ENCODE measurements around the gene RETNLB. TPM values are rescaled to one million over a fixed set of nuclear protein-coding genes. Genes with fewer than 3 reads are reported as not detected.

The RETNLB gene
- total RNA-seq: not detected

- DNase-seq: no peak
- H3K27me3 Mint-ChIP-seq: no peaks in the 10 kb centered on the region
- H3K27ac Mint-ChIP-seq: no peak within 1 kb of the TSS
- CTCF ChIA-PET: no interaction called here
- H3K4me3 Mint-ChIP-seq: no peak within 1 kb of the TSS
- ATAC-seq: no peak
- peaks cover 11% of the 10 kb centered on the region for H3K4me1 Mint-ChIP-seq
- H3K9me3 Mint-ChIP-seq (ENCODE audit: low read depth): peaks cover 2% of the 10 kb centered on the region
- H3K36me3 Mint-ChIP-seq: peaks cover 1% of the 10 kb centered on the region
Measured at GRCh38 chr3:108757404-108757982, at the start of gene RETNLB. Gene RETNLB (minus strand): TSS chr3:108757410. CDS start chr3:108757185, 225 bp downstream.

- Mint-ChIP-seq H3K36me3 (peaks cover 27% of the 10 kb centered on the region), H3K9me3 (ENCODE audit: low read depth) (peaks cover 7% of the 10 kb centered on the region), H3K4me3 (peak overlapping the region; percentile 44), H3K4me1 (peaks cover 29% of the 10 kb centered on the region), H3K27ac (peak overlapping the region; percentile 96), H3K27me3 (no peaks in the 10 kb centered on the region)
- ATAC-seq: peak; percentile 97
- DNase-seq: peak; percentile 77
- CTCF ChIA-PET: interaction anchor here (1.0 to 3.1 kb wide), 6 partner anchors 12 to 142 kb away, joined by 3 to 20 read pairs (median 4); no protein-coding TSS in a partner anchor
Measured at GRCh38 chr3:108806316-108806715, 49.1 kb upstream of the RETNLB start.

- no peak for DNase-seq
- ATAC-seq: no peak
- Mint-ChIP-seq H3K4me1 (peaks cover 29% of the 10 kb centered on the region), H3K27me3 (no peaks in the 10 kb centered on the region), H3K4me3 (peak overlapping the region; percentile 14), H3K36me3 (peaks cover 30% of the 10 kb centered on the region), H3K9me3 (ENCODE audit: low read depth) (peaks cover 7% of the 10 kb centered on the region), H3K27ac (peak overlapping the region; percentile 96)
- CTCF ChIA-PET: interaction anchor here (0.8 kb wide), 1 partner anchor 44 kb away, joined by 3 read pairs; no protein-coding TSS in a partner anchor
Measured at GRCh38 chr3:108804966-108805365, 47.8 kb upstream of the RETNLB start.

GRCh38 chr3:108804437-108804836 is 47.2 kb upstream of the RETNLB start:
- no peak for ATAC-seq
- Mint-ChIP-seq H3K4me3 (no peak overlapping the region), H3K9me3 (ENCODE audit: low read depth) (peaks cover 7% of the 10 kb centered on the region), H3K4me1 (peaks cover 29% of the 10 kb centered on the region), H3K27me3 (no peaks in the 10 kb centered on the region), H3K36me3 (peaks cover 30% of the 10 kb centered on the region), H3K27ac (peak overlapping the region; percentile 96)
- no peak for DNase-seq
- CTCF ChIA-PET: interaction anchor here (0.8 kb wide), 1 partner anchor 44 kb away, joined by 3 read pairs; no protein-coding TSS in a partner anchor

- Mint-ChIP-seq H3K36me3 (peaks cover 5% of the 10 kb centered on the region), H3K4me1 (no peaks in the 10 kb centered on the region), H3K27ac (no peak overlapping the region), H3K4me3 (no peak overlapping the region), H3K27me3 (no peaks in the 10 kb centered on the region), H3K9me3 (ENCODE audit: low read depth) (peaks cover 7% of the 10 kb centered on the region)
- CTCF ChIA-PET: no interaction called here
- no peak for ATAC-seq
- no peak for DNase-seq
Measured at GRCh38 chr3:108791473-108791872, 34.3 kb upstream of the RETNLB start.

- DNase-seq: peak; percentile 66
- no peak overlapping the region for H3K4me3 Mint-ChIP-seq
- peaks cover 3% of the 10 kb centered on the region for H3K36me3 Mint-ChIP-seq
- CTCF ChIA-PET: no interaction called here
- H3K27me3 Mint-ChIP-seq: peaks cover 3% of the 10 kb centered on the region
- H3K27ac Mint-ChIP-seq: peak overlapping the region; percentile 40
- peak; percentile 53 for ATAC-seq
- peaks cover 4% of the 10 kb centered on the region for H3K9me3 Mint-ChIP-seq (ENCODE audit: low read depth)
- peaks cover 23% of the 10 kb centered on the region for H3K4me1 Mint-ChIP-seq
Measured at GRCh38 chr3:108780235-108780634, 23.0 kb upstream of the RETNLB start.

- H3K4me1 Mint-ChIP-seq: peaks cover 23% of the 10 kb centered on the region
- peaks cover 4% of the 10 kb centered on the region for H3K9me3 Mint-ChIP-seq (ENCODE audit: low read depth)
- H3K27ac Mint-ChIP-seq: no peak overlapping the region
- no peaks in the 10 kb centered on the region for H3K27me3 Mint-ChIP-seq
- CTCF ChIA-PET: interaction anchor here (1.2 to 1.4 kb wide), 2 partner anchors 20 to 135 kb away, joined by 3 to 4 read pairs; no protein-coding TSS in a partner anchor
- ATAC-seq: no peak
- H3K4me3 Mint-ChIP-seq: no peak overlapping the region
- no peak for DNase-seq
- peaks cover 3% of the 10 kb centered on the region for H3K36me3 Mint-ChIP-seq
Measured at GRCh38 chr3:108779496-108779895, 22.3 kb upstream of the RETNLB start.

- Mint-ChIP-seq H3K9me3 (ENCODE audit: low read depth) (peaks cover 6% of the 10 kb centered on the region), H3K27me3 (no peaks in the 10 kb centered on the region), H3K4me1 (peaks cover 23% of the 10 kb centered on the region), H3K27ac (no peak overlapping the region), H3K36me3 (peaks cover 3% of the 10 kb centered on the region), H3K4me3 (no peak overlapping the region)
- ATAC-seq (no peak), DNase-seq (no peak)
- CTCF ChIA-PET: no interaction called here
Measured at GRCh38 chr3:108775649-108776048, 18.4 kb upstream of the RETNLB start.

GRCh38 chr3:108767253-108767652 is 10.0 kb upstream of the RETNLB start:
- Mint-ChIP-seq H3K27ac (no peak overlapping the region), H3K4me1 (no peaks in the 10 kb centered on the region), H3K36me3 (no peaks in the 10 kb centered on the region), H3K27me3 (peaks cover 6% of the 10 kb centered on the region), H3K4me3 (no peak overlapping the region), H3K9me3 (ENCODE audit: low read depth) (no peaks in the 10 kb centered on the region)
- DNase-seq: no peak
- CTCF ChIA-PET: interaction anchor here (1.3 kb wide), 1 partner anchor 51 kb away, joined by 3 read pairs; no protein-coding TSS in a partner anchor
- ATAC-seq: no peak

- Mint-ChIP-seq H3K9me3 (ENCODE audit: low read depth) (peaks cover 2% of the 10 kb centered on the region), H3K36me3 (peaks cover 1% of the 10 kb centered on the region), H3K27me3 (no peaks in the 10 kb centered on the region), H3K4me3 (no peak overlapping the region), H3K4me1 (peaks cover 11% of the 10 kb centered on the region), H3K27ac (no peak overlapping the region)
- peak; percentile 40 for DNase-seq
- CTCF ChIA-PET: no interaction called here
- ATAC-seq: no peak
Measured at GRCh38 chr3:108755686-108756085, 1.5 kb downstream of the RETNLB start.

GRCh38 chr3:108744762-108745161 is 12.4 kb downstream of the RETNLB start:
- Mint-ChIP-seq H3K36me3 (no peaks in the 10 kb centered on the region), H3K27me3 (no peaks in the 10 kb centered on the region), H3K9me3 (ENCODE audit: low read depth) (no peaks in the 10 kb centered on the region), H3K27ac (no peak overlapping the region), H3K4me3 (no peak overlapping the region), H3K4me1 (no peaks in the 10 kb centered on the region)
- CTCF ChIA-PET: no interaction called here
- no peak for DNase-seq
- no peak for ATAC-seq

- no peak overlapping the region for H3K4me3 Mint-ChIP-seq
- H3K9me3 Mint-ChIP-seq (ENCODE audit: low read depth): no peaks in the 10 kb centered on the region
- ATAC-seq (no peak), DNase-seq (no peak)
- no peak overlapping the region for H3K27ac Mint-ChIP-seq
- no peaks in the 10 kb centered on the region for H3K4me1 Mint-ChIP-seq
- H3K36me3 Mint-ChIP-seq: no peaks in the 10 kb centered on the region
- CTCF ChIA-PET: no interaction called here
- no peaks in the 10 kb centered on the region for H3K27me3 Mint-ChIP-seq
Measured at GRCh38 chr3:108742929-108743328, 14.3 kb downstream of the RETNLB start.

- Mint-ChIP-seq H3K9me3 (ENCODE audit: low read depth) (no peaks in the 10 kb centered on the region), H3K27ac (no peak overlapping the region), H3K4me1 (no peaks in the 10 kb centered on the region), H3K4me3 (no peak overlapping the region), H3K36me3 (no peaks in the 10 kb centered on the region), H3K27me3 (no peaks in the 10 kb centered on the region)
- ATAC-seq (no peak), DNase-seq (no peak)
- CTCF ChIA-PET: no interaction called here
Measured at GRCh38 chr3:108736821-108737220, 20.4 kb downstream of the RETNLB start.

GRCh38 chr3:108728934-108729333 is 28.3 kb downstream of the RETNLB start:
- H3K4me1 Mint-ChIP-seq: no peaks in the 10 kb centered on the region
- CTCF ChIA-PET: no interaction called here
- ATAC-seq (no peak), DNase-seq (no peak)
- H3K36me3 Mint-ChIP-seq: no peaks in the 10 kb centered on the region
- no peaks in the 10 kb centered on the region for H3K27me3 Mint-ChIP-seq
- H3K9me3 Mint-ChIP-seq (ENCODE audit: low read depth): no peaks in the 10 kb centered on the region
- H3K27ac Mint-ChIP-seq: no peak overlapping the region
- no peak overlapping the region for H3K4me3 Mint-ChIP-seq
